GM12878 (cell line): ENCODE data around the gene PLA2G4E. TPM values are rescaled to one million over a fixed set of nuclear protein-coding genes. Genes with fewer than 3 reads are reported as not detected.
A peak's percentile ranks its signal among the peaks of the same experiment; 100 is the strongest.

Experiments
- BCL3 ChIP-seq: IDR thresholded peaks from 2 replicates; pipeline ENCODE4 v1.6.1; 2011; ENCODE audit warnings: borderline replicate concordance, low read depth, mild to moderate bottlenecking, moderate library complexity, low read length; ENCODE audit not compliant: insufficient read depth, poor library complexity, severe bottlenecking
- EGR1 ChIP-seq, 2 experiments: IDR thresholded peaks; 1 replicate in 1 of 2; 2 replicates in 1 of 2; pipeline ENCODE4 v1.6.1; 2011 to 2012; ENCODE audit warnings: low read depth in 2 of 2, low read length in 2 of 2, borderline replicate concordance in 1 of 2, mild to moderate bottlenecking in 1 of 2, moderate library complexity in 1 of 2
- EP300 ChIP-seq, 2 experiments: fragments of 150-350 bp in 1 of 2; IDR thresholded peaks; 2 replicates each; pipeline ENCODE4 v1.6.1; 2011 to 2012; ENCODE audit warnings: low read depth in 2 of 2, low read length in 2 of 2, borderline replicate concordance in 1 of 2, improper control_type of control experiment in 1 of 2, inconsistent platforms in 1 of 2; ENCODE audit not compliant: control insufficient read depth in 1 of 2
- FOXK2 ChIP-seq: fragments of 450-650 bp; IDR thresholded peaks from 2 replicates; pipeline ENCODE4 v1.6.1; 2017; ENCODE audit warnings: mild to moderate bottlenecking, moderate library complexity
- IRF5 ChIP-seq: fragments of 450-650 bp; IDR thresholded peaks from 2 replicates; pipeline ENCODE4 v1.6.1; 2017; ENCODE audit warnings: borderline replicate concordance
- MEF2A ChIP-seq: IDR thresholded peaks from 2 replicates; pipeline ENCODE4 v1.6.1; 2011; ENCODE audit warnings: low read depth, mild to moderate bottlenecking, low read length, moderate library complexity; ENCODE audit not compliant: insufficient read depth
- NFIC ChIP-seq: IDR thresholded peaks from 2 replicates; pipeline ENCODE4 v1.6.1; 2012; ENCODE audit warnings: low read depth, mild to moderate bottlenecking, inconsistent platforms, low read length, moderate library complexity
- POLR2AphosphoS5 ChIP-seq: IDR thresholded peaks from 2 replicates; pipeline ENCODE4 v1.6.1; 2011; ENCODE audit warnings: mild to moderate bottlenecking, low read length, inconsistent platforms
- RAD21 ChIP-seq: IDR thresholded peaks from 2 replicates; pipeline ENCODE4 v1.6.1; 2011; ENCODE audit warnings: mild to moderate bottlenecking, low read depth, low read length, moderate library complexity; ENCODE audit not compliant: insufficient read depth
- RFX5 ChIP-seq: IDR thresholded peaks from 2 replicates; pipeline ENCODE4 v1.6.1; 2011; ENCODE audit warnings: low read depth, low read length, improper control_type of control experiment
- SIN3A ChIP-seq: IDR thresholded peaks from 2 replicates; pipeline ENCODE4 v1.6.1; 2012; ENCODE audit warnings: low read depth, low read length, improper control_type of control experiment
- SKIL ChIP-seq: fragments of 450-650 bp; IDR thresholded peaks from 2 replicates; pipeline ENCODE4 v1.6.1; 2017; ENCODE audit warnings: mild to moderate bottlenecking, low read depth, inconsistent platforms; ENCODE audit not compliant: poor library complexity, severe bottlenecking
- SPI1 ChIP-seq: IDR thresholded peaks from 2 replicates; pipeline ENCODE4 v1.6.1; 2011; ENCODE audit warnings: low read depth, mild to moderate bottlenecking, low read length, moderate library complexity, borderline replicate concordance; ENCODE audit not compliant: insufficient read depth
- ZBTB11 ChIP-seq: fragments of 450-650 bp; formaldehyde crosslinking; IDR thresholded peaks from 2 replicates; pipeline ENCODE4 v1.5.0; 2022; ENCODE audit warnings: mild to moderate bottlenecking, missing genetic modification characterization
- ZNF592 ChIP-seq: fragments of 450-650 bp; IDR thresholded peaks from 2 replicates; pipeline ENCODE4 v1.6.1; 2017; ENCODE audit warnings: mild to moderate bottlenecking, moderate library complexity
- polyA plus RNA-seq, 11 experiments: library from polyadenylated mRNA; depleted of rRNA in 4 of 11; unstranded in 6 of 11; stranded (reverse) in 5 of 11; fragments of >200 nt; fragmentation: Nextera tagmentation in 4 of 11; fragmentation: Illumina TruSeq in 1 of 11; extraction: Ambion mirVana in 4 of 11; extraction: Trizol in 1 of 11; gene quantifications; 1 replicate in 1 of 11; 2 replicates in 10 of 11; pipeline versions ENCODE4 v1.2.1 to v1.2.3, GENCODE V29; 2011 to 2016; ENCODE audit warnings: inconsistent platforms in 2 of 11, missing spikeins in 2 of 11, low read depth in 1 of 11
- total RNA-seq, 4 experiments: library from RNA; depleted of rRNA in 3 of 4; stranded (reverse); fragments of >200 nt in 3 of 4; fragmentation: Illumina TruSeq in 1 of 4; extraction: Trizol in 1 of 4; gene quantifications; 2 replicates each; pipeline versions ENCODE4 v1.2.1 to v1.2.3, GENCODE V29; 2013 to 2021

Gene PLA2G4E
- total and polyA plus RNA-seq, 10 of the 15 experiments (the other 5 are each of a cell fraction or from before 2014, with no cell fraction given): 0.05 to 0.32 (median 0.06) TPM; not detected in 5

- TF ChIP-seq SIN3A (no peak), ZBTB11 (CRISPR knock-in tag) (no peak), SKIL (peak; percentile 47), RAD21 (no peak), SPI1 (peak; percentile 83), IRF5 (no peak), NFIC (no peak), EGR1 (IDR thresholded peaks at IDR 0.05; ENCODE audit: borderline replicate concordance in 1 of 2, low read depth in 2 of 2, low read length in 2 of 2) (peak in 1 of 2 experiments; percentile 29; a peak in 1 of 3 replicates), ZNF592 (no peak), FOXK2 (no peak), EP300 (IDR thresholded peaks at IDR 0.05; ENCODE audit: borderline replicate concordance in 1 of 2, control insufficient read depth in 1 of 2, low read depth in 2 of 2, low read length in 2 of 2) (peak; percentile 35 to 59; a peak in 2 of 4 replicates), POLR2AphosphoS5 (peak; percentile 85), MEF2A (peak; percentile 51; the same call in 1 of the 2 replicates), BCL3 (no peak), RFX5 (no peak)
These were observed 50.9 kb downstream of the PLA2G4E start (continued) for GRCh38 chr15:41969851-41970431.
